Germinal center (tissue), 1 donor: Measurements from ENCODE around the gene LCNL1.
A peak's percentile ranks its signal among the peaks of the same experiment; 100 is the strongest.
"Not testable (repeated sequence)": the region's sequence is repeated elsewhere in the genome, so short reads cannot be mapped to it uniquely, and the experiment has no call there.

Experiments used
- DNase-seq: peaks from one replicate; pipeline ENCODE4 v3.0.0; 2012; ENCODE audit warnings: mixed read lengths, low spot score

The LCNL1 gene

GRCh38 chr9:136994888-136995230, 12.1 kb downstream of the LCNL1 start:
- DNase-seq: no peak

DNA sequence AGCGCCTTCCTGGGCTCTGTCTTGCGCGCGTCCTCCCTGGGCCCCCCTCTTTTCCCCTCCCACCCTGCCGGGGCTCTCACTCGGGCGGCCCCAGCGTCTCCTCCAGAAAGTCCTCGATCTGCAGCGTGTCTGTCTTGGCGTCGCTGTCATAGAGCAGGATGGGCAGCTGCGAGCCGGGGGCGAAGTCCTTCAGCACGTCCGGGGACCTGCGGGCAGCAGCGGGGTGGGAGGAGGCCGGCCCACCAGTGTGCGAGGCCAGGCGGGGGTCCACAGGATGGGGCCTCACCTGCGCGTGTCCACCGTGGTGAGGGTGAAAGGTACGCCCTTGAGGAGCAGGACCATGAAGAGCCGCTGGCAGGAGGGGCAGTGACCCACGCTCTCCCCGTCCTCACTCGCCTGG, 12.6 kb downstream of the LCNL1 start:
- DNase-seq: no peak

DNA sequence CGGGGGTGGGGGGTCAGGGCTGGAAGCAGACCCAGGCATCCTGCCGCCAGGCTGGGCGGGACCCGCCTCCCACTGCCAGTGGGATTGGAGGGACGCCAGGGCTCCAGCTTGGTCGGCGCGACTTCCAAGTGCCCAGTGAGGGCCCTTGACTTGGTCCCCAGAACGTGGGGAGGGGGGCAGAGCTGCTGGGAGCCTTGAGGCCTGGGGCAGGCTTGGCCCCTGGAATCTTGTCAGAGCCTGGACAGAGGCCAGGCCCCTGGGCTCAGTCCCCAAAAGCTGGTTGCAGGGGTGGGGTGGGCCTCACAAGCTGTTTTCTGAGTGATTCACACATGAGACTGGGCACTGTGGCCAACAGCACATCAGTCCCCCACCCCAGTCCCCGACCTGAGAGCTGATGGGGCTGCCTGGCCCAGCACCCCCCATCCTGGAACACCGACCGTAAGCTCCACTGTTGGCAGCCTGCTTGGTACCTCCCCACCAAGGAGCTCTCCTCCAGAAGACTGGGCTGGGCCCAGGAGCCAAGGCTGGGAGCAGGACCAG, 13.0 kb downstream of the LCNL1 start:
- DNase-seq: no peak

- no peak for DNase-seq
Observed at GRCh38 chr9:136996361-136997292, 13.8 kb downstream of the LCNL1 start, which contains the start of gene CLIC3. Gene CLIC3, minus strand, starts transcription at chr9:136996568. Its CDS starts 25 bp downstream, at chr9:136996543.

- no peak for DNase-seq
Observed at GRCh38 chr9:136997371-136997770, 14.6 kb downstream of the LCNL1 start.

GRCh38 chr9:136997830-136998234, 15.0 kb downstream of the LCNL1 start:
- DNase-seq: no peak

DNA sequence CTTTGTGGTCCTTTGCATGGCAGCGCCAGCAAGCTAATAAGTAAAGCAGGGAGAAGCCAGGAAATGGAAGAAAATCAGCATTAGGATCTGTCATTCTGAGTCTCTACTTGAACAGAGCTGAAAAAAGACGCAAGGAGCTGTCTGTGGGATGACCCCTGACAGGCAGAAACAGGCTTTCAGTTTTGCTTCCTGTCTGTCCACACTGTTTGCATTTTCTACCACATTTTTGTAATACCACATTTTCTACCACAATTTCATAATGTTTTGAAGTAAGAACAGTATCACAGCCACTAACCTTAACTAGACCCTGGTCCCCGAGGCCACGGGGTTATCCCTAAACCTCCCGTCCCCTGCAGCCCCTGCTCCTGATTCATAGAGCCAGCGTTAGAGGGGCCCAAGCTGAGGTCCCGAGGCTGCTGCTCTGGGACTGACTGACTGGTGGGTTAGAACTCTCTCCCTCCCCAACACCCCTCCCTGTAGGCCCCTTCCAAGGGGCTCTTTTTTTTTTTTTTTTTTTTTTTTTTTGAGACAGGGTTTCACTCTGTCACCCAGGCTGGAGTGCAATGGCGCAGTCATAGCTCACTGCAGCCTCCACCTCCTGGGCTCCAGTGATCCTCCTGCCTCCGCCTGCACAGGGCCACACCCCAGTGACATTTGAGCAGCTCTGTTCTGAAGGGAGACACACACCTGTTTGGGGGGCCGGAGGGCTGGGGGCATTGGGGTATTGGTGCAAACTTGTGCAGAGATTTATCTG, 17.6 kb downstream of the LCNL1 start:
- peak; percentile 54 for DNase-seq

- no peak for DNase-seq
Observed at GRCh38 chr9:137001857-137002645, 19.3 kb downstream of the LCNL1 start.

- DNase-seq: no peak
Observed at GRCh38 chr9:137002646-137003041, 19.9 kb downstream of the LCNL1 start.

- not testable (repeated sequence) for DNase-seq
Observed at GRCh38 chr9:137004285-137004684, 21.5 kb downstream of the LCNL1 start.

- no peak for DNase-seq
Observed at GRCh38 chr9:137006116-137007003, 23.6 kb downstream of the LCNL1 start.

- no peak for DNase-seq
Observed at GRCh38 chr9:137007108-137007815, 24.5 kb downstream of the LCNL1 start.

DNA sequence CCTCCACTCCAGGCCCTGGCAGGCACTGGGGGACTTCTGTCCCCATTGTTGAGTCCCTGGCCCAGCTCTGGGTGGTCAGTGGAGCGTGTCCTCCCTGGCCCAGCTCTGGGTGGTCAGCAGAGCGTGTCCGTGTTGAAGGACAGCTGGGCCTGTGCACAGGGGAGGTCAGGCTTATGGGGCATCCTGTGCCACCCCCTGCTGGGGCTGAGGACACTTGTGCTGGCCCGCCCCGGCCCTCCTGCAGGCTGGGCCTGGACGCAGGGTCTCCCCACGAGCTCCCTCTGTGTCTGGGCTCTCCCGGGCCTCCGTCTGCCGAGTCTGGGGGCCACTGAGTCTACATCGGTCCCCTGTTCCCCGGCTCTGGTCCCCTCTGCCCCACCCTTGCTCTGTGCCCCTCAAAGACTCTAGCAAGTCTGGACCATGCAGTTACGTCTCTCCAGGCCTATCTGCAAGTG, 25.1 kb downstream of the LCNL1 start:
- DNase-seq: no peak

- no peak for DNase-seq
Observed at GRCh38 chr9:137008312-137008711, 25.5 kb downstream of the LCNL1 start.

DNA sequence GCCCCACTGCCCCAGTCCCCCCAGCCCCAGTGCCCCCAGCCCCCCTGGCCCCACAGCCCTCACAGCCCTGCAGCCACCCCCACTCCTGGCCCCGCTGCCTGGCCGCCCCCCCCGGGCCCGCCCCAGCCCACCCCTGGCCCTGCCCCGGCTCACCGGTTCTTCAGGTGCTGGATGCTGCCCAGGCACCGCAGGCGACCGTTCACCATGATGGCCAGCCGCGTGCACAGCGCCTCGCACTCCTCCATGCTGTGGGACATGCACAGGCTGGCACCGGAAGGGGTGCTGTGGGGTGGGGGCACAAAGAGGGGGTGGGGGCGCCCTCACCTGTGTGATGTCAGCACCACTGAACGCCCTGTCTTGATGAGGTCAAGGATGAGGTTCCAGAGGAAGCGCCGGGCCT, 26.4 kb downstream of the LCNL1 start:
- no peak for DNase-seq

DNA sequence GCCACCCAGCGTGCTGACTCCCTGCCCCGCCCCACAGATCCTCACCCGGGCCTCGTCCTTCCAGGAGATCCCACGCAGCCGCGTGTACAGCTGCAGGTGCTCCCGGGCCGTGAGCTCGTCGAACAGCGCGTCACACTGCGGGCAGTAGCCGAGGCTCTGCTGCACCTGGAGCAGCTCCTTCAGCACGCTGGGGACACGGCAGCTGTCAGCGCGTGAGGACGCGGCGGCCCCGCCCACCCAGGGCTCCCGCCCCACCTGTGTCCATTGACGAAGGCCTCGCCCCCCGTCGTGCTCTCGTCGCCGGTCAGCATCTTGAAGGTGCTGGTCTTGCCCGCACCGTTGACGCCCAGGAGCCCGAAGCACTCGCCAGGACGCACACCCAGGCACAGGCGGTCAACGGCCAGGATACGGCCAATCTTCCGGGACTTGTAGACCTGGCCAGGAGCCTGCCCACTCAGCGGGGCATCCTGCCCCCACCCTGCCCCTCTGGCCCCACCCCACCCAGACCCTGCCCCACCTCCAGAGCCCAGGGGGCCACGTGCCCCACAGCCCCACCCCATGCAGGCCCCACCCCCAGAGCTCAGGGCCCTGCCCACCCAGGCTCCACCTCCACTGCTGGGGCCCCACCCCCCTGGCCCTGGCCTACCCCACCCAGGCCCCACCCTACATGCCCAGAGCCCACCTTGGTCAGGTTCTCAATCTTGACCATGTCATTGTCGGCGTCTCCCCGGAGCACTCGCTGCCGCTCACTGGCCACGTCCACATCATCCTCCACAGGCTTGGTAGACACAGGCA, 27.3 kb downstream of the LCNL1 start:
- DNase-seq: no peak

DNA sequence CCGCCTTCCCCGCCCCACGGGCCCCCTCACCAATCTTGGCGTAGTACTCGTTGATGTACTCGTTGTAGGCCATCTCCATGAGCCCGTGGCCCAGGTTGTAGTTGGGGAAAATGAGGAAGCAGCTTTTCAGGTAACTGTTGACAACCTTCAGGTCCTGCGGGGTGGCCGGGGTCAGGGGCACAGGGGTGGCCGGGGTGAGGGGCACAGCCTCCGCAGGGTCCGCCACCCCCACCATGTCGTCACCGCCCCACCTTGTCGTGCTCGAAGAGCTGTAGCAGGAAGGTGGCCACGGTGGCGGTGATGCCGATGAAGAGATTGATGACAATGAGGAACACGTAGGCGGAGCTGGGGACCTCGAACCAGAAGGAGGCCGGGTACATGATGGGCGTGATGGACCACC, 28.4 kb downstream of the LCNL1 start:
- DNase-seq: no peak

- DNase-seq: no peak
Observed at GRCh38 chr9:137011907-137012675, 29.3 kb downstream of the LCNL1 start.
